HFF-Myc (cell line): ENCODE results near the gene DLEC1.

ENCODE experiments used
- DNase-seq: peaks from one replicate; pipeline ENCODE4 v3.0.0-alpha.2; 2011; ENCODE audit warnings: low read depth; ENCODE audit errors: extremely low read depth
- H3K4me3 ChIP-seq: replicated peaks from 2 replicates; pipeline ENCODE4 v1.5.1; 2011; ENCODE audit warnings: low read depth, mild to moderate bottlenecking, control low read depth, low read length
- CTCF ChIP-seq: IDR thresholded peaks from 2 replicates; pipeline ENCODE4 v1.5.1; 2012; ENCODE audit warnings: mild to moderate bottlenecking, low read depth, low read length, control low read depth; ENCODE audit errors: missing control alignments

The DLEC1 gene

GRCh38 chr3:38109580-38110313 is 70.7 kb downstream of the DLEC1 start:
- TF ChIP-seq CTCF: no peak
- DNase-seq: no peak

DNA sequence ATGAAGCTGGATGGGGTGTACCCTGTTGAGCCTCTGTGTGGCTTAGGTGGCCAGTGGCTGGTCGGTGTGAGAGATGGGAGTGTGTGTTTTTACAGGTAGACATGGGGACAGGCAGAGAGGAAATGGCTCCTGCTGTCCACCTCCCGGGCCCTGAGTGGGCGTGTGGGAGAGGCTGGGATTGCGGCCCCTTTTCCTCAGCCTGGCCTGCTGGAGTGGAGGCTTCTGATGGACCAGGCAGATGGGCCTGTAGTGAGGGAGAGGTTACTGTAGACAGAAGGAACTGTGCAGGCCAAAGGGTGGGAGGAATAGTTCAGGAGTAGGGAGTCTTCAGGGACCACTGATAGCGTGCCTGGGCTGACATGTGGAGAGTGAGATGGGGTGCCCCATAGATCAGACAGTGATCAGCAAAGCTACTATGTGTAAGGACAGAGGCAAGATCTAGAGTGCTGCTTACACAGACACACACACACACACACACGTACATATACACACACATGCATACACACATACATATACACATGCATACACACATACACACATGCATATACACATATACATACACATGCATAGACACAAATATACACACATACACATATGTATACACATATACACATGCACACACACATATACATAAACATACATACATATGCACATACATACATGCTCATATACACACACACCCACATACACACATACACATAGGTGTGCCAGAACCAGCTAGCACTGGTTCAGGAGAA is 71.5 kb downstream of the DLEC1 start:
- no peak for TF ChIP-seq CTCF
- no peak overlapping the region for H3K4me3 ChIP-seq
- no peak for DNase-seq

More at GRCh38 chr3:38109580-38110313, 70.7 kb downstream of the DLEC1 start:
- H3K4me3 ChIP-seq: no peak overlapping the region

DNA sequence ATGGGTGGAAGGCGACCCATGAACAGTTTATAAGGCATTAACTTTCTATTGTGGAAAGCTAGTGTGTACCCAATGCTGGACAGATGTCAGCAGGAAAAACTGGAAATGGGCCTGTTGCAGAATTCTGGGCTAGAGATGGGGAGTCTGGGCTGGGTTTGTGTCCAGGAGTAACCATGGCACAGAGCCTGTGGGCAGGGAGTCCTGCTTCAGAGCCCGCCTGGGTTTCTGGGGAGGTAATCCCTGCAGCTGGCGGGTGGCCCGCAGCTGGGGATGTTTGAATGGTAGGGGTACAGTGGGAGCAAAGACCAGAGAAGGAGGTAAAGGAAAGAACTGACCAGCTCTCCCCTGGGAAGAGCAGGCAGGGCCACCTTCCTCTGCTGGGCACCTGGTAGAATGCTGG is 72.2 kb downstream of the DLEC1 start:
- H3K4me3 ChIP-seq: no peak overlapping the region
- no peak for TF ChIP-seq CTCF

GRCh38 chr3:38111696-38112377 is 72.8 kb downstream of the DLEC1 start:
- H3K4me3 ChIP-seq: no peak overlapping the region
- no peak for TF ChIP-seq CTCF
- DNase-seq: no peak

More for the DNA sequence above, 72.2 kb downstream of the DLEC1 start:
- no peak for DNase-seq

GRCh38 chr3:38112378-38112761 is 73.4 kb downstream of the DLEC1 start:
- TF ChIP-seq CTCF: no peak
- no peak overlapping the region for H3K4me3 ChIP-seq
- DNase-seq: no peak

GRCh38 chr3:38114052-38114874 is 75.3 kb downstream of the DLEC1 start:
- no peak for DNase-seq
- no peak for TF ChIP-seq CTCF
- H3K4me3 ChIP-seq: no peak overlapping the region
